GM18511 (cell line): ENCODE results near the gene MRPL34.

Experiments
- ATAC-seq: cut with Tn5 transposase; IDR thresholded peaks from one replicate; pipeline ENCODE4 v1.9.1; 2021; ENCODE audit warnings: mild to moderate bottlenecking, moderate library complexity; ENCODE audit not compliant: unreplicated experiment

MRPL34 gene

GRCh38 chr19:17340302-17340870 is 34.7 kb downstream of the MRPL34 start:
- ATAC-seq, result no peak

- no peak for ATAC-seq
Observed at GRCh38 chr19:17340871-17341357, 35.2 kb downstream of the MRPL34 start.

- ATAC-seq, result no peak
Observed at GRCh38 chr19:17341386-17341785, 35.7 kb downstream of the MRPL34 start.

GRCh38 chr19:17341845-17342244 is 36.2 kb downstream of the MRPL34 start:
- no peak for ATAC-seq

GRCh38 chr19:17346109-17346671 is 40.5 kb downstream of the MRPL34 start:
- ATAC-seq, result peak; percentile 44

GRCh38 chr19:17347361-17347760 is 41.7 kb downstream of the MRPL34 start:
- no peak for ATAC-seq

- ATAC-seq, result no peak
Observed at GRCh38 chr19:17347877-17348276, 42.2 kb downstream of the MRPL34 start.

- ATAC-seq, result no peak
Observed at GRCh38 chr19:17348700-17349099, 43.0 kb downstream of the MRPL34 start.

GRCh38 chr19:17351815-17352435 is 46.3 kb downstream of the MRPL34 start:
- ATAC-seq, result no peak

- no peak for ATAC-seq
Observed at GRCh38 chr19:17352608-17353280, 47.1 kb downstream of the MRPL34 start.

GRCh38 chr19:17353386-17353785 is 47.7 kb downstream of the MRPL34 start:
- ATAC-seq, result no peak
